GM18951 (cell line): ENCODE results near the gene PXDN.

ENCODE experiments used
- POLR2A ChIP-seq: IDR thresholded peaks from 4 replicates; pipeline ENCODE4 v1.6.1; 2011; ENCODE audit warnings: mild to moderate bottlenecking; ENCODE audit not compliant: insufficient read length, insufficient read depth; ENCODE audit errors: extremely low read depth
- in situ Hi-C: fragments of 300-500 bp; cut with MboI; formaldehyde crosslinking; loops from one replicate; pipeline ENCODE4 v1.12.0; 2022; ENCODE audit warnings: low sequenced_read_pairs, mixed read lengths, inconsistent platforms; ENCODE audit not compliant: unreplicated experiment

Gene PXDN

DNA sequence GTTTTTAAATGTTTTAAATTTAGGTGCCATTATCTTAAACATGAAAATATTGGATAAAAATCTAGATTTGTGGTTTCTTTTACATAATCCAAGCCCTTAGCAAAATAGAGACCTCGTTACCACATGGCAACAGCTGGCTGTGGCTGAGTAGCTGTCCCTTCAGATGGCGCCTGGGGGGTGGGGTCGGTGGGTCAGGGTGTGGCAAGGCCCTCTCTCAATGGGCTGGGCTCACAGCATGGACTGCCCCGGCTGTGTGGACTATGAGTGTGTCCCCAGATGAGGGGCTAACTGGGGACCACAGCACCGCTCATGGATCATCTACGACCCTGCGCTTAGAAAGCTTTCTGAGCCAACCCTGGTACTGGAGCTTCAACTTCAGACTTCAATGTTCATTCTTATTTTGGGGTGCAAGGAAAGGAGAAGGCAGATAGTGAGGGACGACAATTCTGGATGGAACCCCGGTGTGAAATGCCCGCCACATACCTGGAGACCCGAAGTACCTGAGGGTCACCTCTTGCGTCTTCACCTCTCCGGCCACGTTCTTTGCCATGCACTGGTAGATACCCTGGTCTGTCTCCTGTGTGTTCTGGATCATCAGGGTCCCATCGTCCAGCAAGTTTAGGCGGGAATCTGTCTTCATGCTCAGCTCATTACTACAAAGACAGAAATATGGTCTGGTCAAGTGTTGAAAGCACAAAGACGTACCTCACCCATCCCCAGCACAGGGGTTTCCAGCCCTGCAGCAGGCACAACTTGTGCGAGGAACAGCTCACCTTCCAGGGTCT is 71.0 kb downstream of the PXDN start:
- in situ Hi-C loops: no loop called here
- no peak for TF ChIP-seq POLR2A

DNA sequence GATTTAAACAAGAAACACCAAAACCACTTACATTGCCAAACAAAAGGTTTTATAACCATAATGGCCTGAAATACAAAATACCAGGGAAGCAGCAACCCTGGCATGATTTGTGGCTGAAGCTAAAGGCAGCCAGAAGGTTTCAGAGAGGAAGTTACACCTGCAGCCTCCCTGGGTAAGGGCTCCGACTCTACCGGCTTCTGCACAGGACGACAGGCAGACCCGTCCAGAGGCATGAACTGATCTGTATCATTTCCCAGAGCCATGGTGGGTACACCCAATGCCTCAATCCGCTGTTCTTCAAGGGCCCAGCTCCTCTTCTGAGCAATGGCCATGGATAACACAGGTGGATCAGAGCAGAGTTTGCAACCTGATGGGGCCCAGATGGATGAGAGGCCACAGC is 71.6 kb downstream of the PXDN start:
- in situ Hi-C loops: no loop called here

DNA sequence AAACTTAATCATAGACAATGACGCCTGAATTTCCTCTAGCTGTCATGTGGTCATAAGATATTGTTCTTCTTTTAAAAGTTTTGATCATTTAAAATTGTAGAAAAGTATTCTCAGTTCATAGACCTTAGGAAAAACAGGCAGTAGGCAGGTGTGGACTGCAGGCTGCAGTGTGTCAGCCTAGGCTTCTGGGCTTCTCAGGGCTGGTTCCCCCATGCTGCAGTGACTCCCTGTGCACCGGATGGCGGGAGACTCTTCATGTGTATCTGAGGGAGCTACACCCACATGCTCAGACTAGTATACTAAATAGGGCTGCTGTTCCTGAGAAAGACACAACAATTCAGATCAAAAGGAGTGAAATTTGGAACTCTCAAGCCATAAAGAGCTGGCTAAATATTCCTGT is 72.4 kb downstream of the PXDN start:
- in situ Hi-C loops: no loop called here

More for the DNA sequence above, 71.6 kb downstream of the PXDN start:
- no peak for TF ChIP-seq POLR2A

DNA sequence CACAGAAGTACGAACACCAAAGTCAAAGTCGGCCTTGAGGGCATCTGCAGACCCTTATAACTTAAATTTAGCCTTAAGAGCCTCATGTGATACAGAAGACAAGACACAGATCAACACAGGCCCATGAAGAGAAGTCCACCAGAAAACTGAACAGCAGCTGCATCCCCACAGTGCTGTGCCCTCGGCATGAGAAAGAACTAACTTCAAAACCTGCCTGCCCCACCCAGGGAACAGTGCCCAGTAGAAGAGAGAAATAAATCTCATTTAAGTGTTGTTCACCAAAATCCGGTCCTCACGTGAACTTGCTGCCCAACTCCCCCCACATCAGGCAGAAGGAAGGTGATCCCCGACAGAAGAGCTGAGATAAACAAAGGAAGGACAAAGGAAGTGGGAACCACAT is 73.7 kb downstream of the PXDN start:
- in situ Hi-C loops: no loop called here
- TF ChIP-seq POLR2A: no peak

More for the DNA sequence above, 72.4 kb downstream of the PXDN start:
- TF ChIP-seq POLR2A: no peak

DNA sequence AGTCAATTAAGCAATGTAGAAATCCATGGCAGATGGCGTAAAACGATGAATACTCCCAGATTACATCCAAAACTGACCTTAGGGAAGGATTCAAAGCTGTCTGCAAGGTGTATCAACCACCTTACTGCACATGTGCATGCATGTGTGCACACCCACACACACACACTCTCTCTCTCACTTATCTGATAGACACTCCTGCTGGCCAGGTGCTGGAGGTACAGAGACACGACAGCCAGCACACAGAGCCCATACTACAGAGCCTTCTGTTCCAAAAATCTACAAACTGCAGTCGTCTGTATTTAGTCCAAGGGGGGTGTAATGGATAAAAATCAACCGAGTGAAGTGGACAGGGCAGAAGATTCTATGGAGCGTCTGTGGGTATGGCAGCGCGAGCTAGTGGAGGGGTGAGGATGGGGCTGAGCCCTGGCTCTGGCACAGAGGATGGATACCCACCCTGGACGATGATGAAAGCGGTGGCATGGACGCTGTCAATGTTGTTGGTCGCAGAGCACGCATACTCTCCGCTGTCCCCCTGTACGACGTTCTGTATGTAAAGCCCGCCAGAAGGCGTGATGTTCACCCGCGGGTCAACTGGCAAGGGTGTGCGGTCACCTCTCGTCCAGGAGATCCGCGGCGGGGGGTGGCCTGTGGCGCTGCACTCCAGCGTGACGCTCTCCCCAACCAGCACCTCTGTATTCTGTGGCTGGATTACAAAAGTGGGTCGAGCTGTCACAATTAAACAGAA is 78.4 kb downstream of the PXDN start:
- TF ChIP-seq POLR2A: no peak
- in situ Hi-C loops: no loop called here

DNA sequence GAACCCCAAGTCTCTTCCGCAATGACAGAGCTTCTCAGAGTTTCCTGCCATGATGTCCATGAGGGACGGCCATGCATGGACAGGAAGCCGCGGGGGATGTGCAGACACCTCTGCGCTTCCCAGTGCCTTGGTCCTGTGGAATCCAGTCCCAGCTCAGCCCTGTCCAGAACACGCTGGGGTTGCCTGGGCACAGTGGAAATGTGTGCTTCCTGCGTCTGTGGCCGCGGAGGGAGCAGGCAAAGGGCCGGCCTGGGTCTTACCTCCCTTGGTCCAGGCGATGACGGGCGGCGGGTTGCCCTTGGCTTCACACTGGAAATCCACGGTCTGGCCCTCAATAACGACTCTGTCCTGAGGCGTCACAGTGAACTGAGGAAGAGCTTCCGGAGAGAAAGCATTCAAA is 79.6 kb downstream of the PXDN start:
- TF ChIP-seq POLR2A: no peak
- in situ Hi-C loops: no loop called here

DNA sequence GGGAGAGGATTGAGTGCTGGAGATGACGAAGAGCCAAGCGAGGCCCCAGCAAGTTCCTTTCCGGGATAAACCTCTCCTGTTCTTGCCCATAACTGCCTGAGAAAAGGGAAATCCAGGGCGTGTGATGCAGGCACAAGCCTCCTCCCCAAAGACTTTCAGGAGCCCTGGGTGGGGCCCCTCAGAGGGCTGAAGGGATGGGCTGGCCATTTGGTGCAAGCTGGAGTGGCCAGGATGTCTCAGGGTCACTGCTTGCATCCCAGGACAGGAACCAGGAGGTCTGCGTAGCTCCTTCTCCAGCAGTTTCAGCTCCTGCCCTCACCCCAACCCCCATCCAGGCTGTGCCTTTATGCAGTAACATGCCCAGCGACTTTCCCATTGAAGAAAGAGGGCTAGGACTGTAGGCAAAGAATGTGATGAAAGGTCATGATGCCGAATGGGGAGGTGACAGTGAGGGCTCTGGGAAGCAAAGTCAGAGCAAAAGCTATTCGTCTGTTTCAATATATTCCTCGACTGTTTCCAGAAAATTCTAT is 80.2 kb downstream of the PXDN start:
- no peak for TF ChIP-seq POLR2A
- in situ Hi-C loops: no loop called here

DNA sequence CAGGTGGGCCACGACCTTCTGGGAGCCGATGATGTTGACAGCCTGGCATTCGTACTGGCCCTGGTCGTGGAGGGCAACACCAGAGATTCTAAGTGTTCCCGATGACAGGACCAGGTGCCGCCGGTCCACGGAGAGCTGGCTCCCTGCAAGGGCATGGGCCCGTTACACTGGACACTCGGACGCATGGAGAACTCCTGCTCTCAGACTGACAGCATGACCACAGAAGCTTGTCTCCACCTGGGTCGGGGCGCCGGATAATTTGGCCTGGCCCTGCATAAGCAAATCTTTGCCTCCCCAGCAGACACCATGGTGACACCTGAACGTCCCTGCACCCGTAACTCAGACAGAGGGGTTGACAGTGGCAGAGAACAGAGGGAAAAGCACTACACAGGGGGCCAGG is 80.7 kb downstream of the PXDN start:
- no peak for TF ChIP-seq POLR2A
- in situ Hi-C loops: no loop called here

DNA sequence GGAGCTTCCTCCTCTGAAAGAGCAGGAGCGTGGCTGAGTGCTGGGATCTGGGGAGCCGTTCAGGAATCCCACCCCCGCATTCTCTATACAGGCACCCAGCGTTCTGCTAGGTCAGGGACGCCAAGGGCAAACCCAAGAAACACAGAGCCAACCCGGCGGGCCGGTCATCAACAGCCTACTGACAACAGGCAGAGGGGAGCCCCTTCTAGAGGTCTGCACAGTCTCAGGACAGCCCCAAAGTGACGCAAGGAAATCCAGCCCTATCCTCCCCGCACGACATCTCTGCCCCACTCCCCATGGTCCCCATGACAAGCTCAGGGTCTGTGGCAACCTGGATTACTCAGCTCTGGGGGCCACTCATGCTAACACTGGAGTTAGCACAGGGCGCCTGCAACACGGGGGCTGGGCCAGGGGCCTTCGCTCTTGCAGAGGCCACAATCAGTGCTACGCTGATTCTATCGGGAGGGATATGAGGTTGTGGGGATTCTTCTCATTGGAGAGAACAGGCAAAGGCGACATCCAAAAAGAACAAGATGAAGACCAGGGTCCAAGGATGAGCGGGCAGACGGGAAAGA is 81.6 kb downstream of the PXDN start:
- in situ Hi-C loops: no loop called here
- TF ChIP-seq POLR2A: no peak

DNA sequence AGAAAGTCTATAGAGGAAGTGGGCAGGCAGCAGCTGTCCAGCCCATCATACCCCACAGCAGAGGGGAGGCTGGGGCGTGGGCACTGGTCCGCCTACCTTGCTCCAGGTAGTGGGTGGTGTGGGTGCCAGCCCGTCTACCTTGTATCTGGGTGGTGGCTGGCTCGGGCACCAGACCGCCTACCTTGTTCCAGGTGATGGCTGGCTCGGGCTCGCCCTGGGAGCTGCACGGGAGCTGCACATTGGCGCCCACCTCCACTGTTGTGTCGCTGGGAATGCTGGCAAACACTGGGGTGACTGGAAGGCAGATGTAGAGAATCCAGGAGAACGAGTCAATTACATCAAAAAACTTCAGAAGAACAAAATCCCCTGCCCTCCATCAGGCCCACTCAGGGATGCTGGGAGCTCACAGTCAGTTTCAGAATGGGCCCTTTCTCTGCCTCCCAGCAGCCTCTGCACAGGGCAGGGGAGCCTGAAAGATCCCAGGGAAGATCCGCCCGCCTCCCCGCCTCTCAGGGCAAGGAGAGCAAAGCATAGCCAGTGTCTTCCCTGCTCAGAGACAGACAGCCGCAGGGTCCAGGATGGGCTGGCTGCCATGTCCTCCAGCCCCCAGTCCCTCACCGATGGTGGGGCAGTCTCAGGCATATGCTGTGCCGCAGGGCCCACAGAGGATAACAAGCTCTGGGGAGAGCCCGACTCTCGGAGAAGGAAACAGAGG is 82.3 kb downstream of the PXDN start:
- no peak for TF ChIP-seq POLR2A
- in situ Hi-C loops: no loop called here

DNA sequence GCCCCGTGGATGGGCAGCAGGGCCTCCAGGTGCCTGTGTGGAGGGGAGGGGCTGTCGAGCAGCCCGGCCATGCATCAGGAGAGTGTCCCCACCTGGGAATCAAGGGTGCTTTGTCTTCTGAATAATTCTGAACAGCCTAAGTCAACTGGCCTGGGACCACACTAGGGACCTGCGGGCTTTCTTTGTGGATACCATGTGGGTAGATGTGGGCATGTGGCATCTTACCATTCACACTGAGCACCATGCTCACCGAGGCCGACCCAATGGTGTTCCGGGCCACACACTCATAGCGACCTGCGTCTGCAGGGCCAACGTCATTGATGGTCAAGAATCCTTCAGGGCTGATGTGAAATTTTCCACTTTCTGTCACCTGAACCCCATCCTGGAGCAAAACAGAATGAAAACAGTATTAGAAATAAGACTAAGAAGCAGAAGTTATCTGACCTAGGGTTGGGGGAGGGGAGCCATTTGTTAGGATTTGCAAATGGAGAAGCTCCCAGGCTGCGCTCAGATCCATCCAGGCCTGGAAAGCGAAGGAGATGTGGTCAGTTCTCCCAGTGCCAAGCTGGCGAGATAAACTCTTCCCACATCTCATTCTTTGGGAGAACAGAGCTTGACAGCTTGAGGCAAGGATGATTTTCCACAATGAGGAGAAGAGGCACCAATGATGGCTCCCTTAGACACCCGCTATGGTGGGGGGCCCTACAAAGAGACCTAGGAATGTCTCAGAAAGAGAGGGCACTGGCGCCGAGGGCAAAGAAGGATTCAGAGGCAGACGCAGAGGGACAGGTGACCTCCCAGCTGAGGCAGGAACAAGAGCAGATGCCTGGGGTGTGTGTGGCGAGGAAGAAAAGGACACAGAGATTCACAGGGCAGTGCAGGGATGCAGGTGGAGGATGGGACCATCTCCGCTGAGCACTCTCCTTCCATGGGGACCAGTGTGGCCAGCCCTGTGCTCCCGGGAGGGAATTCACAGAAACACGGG is 83.4 kb downstream of the PXDN start:
- TF ChIP-seq POLR2A: no peak
- in situ Hi-C loops: no loop called here
